DND-41 (cell line): ENCODE measurements around the gene TEAD1.

Experiments
- ATAC-seq: fragments of 200-7000 bp; cut with Tn5 transposase; 3 replicates; pipeline ENCODE4 v1.9.1; 2021; ENCODE audit warnings: low read depth; ENCODE audit not compliant: insufficient read depth
- DNase-seq: peaks from one replicate; pipeline ENCODE4 v3.0.0-alpha.2; 2020
- H2AFZ ChIP-seq: 2 replicates; pipeline ENCODE4 v1.6.0; 2012; ENCODE audit warnings: low read depth, low read length
- H3K27ac ChIP-seq: 2 replicates; pipeline ENCODE4 v1.5.1; 2012; ENCODE audit warnings: low read length, inconsistent platforms
- H3K27me3 ChIP-seq: fragments of 200-600 bp; sonication (generic); 2 replicates; pipeline ENCODE4 v1.6.0; 2012; ENCODE audit warnings: low read length, mild to moderate bottlenecking, inconsistent platforms; ENCODE audit not compliant: insufficient read depth, poor library complexity
- H3K36me3 ChIP-seq: 2 replicates; pipeline ENCODE4 v1.5.1; 2012; ENCODE audit warnings: low read length, inconsistent platforms; ENCODE audit not compliant: insufficient read depth
- H3K4me1 ChIP-seq: 2 replicates; pipeline ENCODE4 v1.5.1; 2012; ENCODE audit warnings: mild to moderate bottlenecking, low read length; ENCODE audit not compliant: insufficient read depth
- H3K4me2 ChIP-seq: 2 replicates; pipeline ENCODE4 v1.6.0; 2012; ENCODE audit warnings: mild to moderate bottlenecking, moderate library complexity, low read length, inconsistent platforms; ENCODE audit not compliant: insufficient read depth
- H3K4me3 ChIP-seq, 2 experiments: fragments of 200-600 bp in 1 of 2; shearing (Covaris generic) in 1 of 2; 2 replicates each; pipeline ENCODE4 v1.5.1; 2012 to 2016; ENCODE audit warnings: inconsistent platforms in 2 of 2, low read length in 2 of 2, mild to moderate bottlenecking in 2 of 2, low read depth in 1 of 2, moderate library complexity in 1 of 2
- H3K79me2 ChIP-seq: 2 replicates; pipeline ENCODE4 v1.6.0; 2012; ENCODE audit warnings: low read length, inconsistent platforms; ENCODE audit not compliant: insufficient read depth
- H3K9ac ChIP-seq: 2 replicates; pipeline ENCODE4 v1.6.0; 2012; ENCODE audit warnings: low read depth, mild to moderate bottlenecking, inconsistent platforms, low read length, moderate library complexity
- H3K9me3 ChIP-seq: 2 replicates; pipeline ENCODE4 v1.5.1; 2012; ENCODE audit warnings: low read length, moderate library complexity, mild to moderate bottlenecking, inconsistent platforms; ENCODE audit not compliant: insufficient read depth, severe bottlenecking
- H4K20me1 ChIP-seq: 2 replicates; pipeline ENCODE4 v1.6.0; 2012; ENCODE audit warnings: low read length; ENCODE audit not compliant: insufficient read depth
- CTCF ChIP-seq: IDR thresholded peaks from 2 replicates; pipeline ENCODE4 v1.5.1; 2012; ENCODE audit warnings: borderline replicate concordance, low read length, moderate library complexity, mild to moderate bottlenecking; ENCODE audit not compliant: poor library complexity, severe bottlenecking; ENCODE audit errors: extremely low read depth
- EZH2 ChIP-seq: IDR thresholded peaks from 3 replicates; pipeline ENCODE4 v1.6.1; 2012; ENCODE audit warnings: borderline replicate concordance, low read depth, mild to moderate bottlenecking, moderate library complexity, low read length, inconsistent platforms; ENCODE audit not compliant: severe bottlenecking

TEAD1 gene

GRCh38 chr11:12695221-12695794 lies 21.1 kb downstream of the TEAD1 start:
- H2AFZ ChIP-seq: no peak overlapping the region
- H3K9ac ChIP-seq: no peak overlapping the region
- no peak overlapping the region for H3K4me3 ChIP-seq
- peaks cover 60% of the 10 kb centered on the region for H3K27me3 ChIP-seq
- no peak for TF ChIP-seq EZH2
- no peak for TF ChIP-seq CTCF
- DNase-seq (no peak), ATAC-seq (no peak)
- no peaks in the 10 kb centered on the region for H3K9me3 ChIP-seq
- no peak overlapping the region for H3K27ac ChIP-seq
- no peaks in the 10 kb centered on the region for H3K79me2 ChIP-seq
- H3K36me3 ChIP-seq: no peaks in the 10 kb centered on the region
- H3K4me1 ChIP-seq: peaks cover 6% of the 10 kb centered on the region
- H3K4me2 ChIP-seq: no peak overlapping the region
- H4K20me1 ChIP-seq: no peaks in the 10 kb centered on the region

DNA sequence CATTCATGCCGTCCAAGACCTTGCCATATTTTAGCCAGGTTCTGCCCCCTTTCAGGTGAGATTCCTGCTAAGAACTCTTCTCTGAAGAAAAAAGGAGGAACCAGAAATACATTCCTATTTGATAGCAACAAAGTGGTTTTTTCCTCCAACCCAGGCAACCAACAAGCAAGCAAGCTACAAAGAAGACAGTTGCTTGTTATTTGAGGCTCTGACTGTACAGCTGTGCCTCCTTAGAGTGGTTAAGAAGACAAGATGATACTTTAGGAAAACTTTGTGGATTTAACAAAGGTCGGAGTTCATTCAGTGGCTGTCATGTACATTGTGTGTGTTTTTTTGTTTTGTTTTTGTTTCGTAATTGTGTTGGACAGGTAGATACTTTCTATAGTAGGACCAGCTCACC lies 21.7 kb downstream of the TEAD1 start:
- Histone ChIP-seq H4K20me1 (no peaks in the 10 kb centered on the region), H3K4me1 (peaks cover 6% of the 10 kb centered on the region), H3K36me3 (no peaks in the 10 kb centered on the region), H3K4me2 (no peak overlapping the region), H3K9me3 (no peaks in the 10 kb centered on the region), H3K27ac (no peak overlapping the region), H3K4me3 (no peak overlapping the region), H3K9ac (no peak overlapping the region), H3K27me3 (peaks cover 58% of the 10 kb centered on the region), H2AFZ (no peak overlapping the region), H3K79me2 (no peaks in the 10 kb centered on the region)
- TF ChIP-seq CTCF: no peak
- TF ChIP-seq EZH2: no peak
- DNase-seq (no peak), ATAC-seq (no peak)

DNA sequence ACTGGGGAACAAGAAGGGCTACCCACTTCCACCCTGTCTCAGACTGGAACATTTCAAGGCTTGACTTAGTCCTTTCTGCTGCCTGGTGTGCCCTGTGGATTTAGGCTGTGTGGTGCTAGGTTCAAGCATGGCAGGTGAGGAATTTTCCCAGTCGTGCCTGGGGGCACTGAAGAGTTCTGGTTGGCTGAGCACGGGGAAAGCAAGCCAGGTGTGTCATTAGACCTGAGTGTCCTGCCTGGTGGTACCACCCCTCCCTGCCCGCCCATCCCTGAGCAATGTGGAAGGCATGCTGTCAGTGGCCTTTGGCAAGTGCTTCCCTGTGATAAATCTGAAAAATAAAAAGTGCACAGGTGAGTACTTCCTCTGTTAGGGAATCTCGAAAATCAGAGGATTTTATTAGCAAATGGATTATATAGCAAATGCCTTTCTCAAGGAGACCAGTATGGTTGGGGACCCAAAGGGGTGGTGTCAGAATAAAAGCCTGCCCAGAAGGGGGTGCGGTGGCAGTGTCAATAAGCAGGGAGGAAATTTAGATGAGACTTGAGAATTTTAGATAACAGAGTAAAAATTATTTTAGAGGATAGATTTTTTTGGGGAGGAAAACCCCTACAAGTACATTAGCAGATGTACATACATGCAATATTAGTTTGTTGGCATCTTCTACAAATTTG lies 22.8 kb downstream of the TEAD1 start:
- DNase-seq (no peak), ATAC-seq (no peak)
- Histone ChIP-seq H4K20me1 (peaks cover 1% of the 10 kb centered on the region; the same call in 1 of the 2 replicates), H3K79me2 (no peaks in the 10 kb centered on the region), H3K4me3 (no peak overlapping the region), H2AFZ (no peak overlapping the region), H3K9ac (no peak overlapping the region), H3K36me3 (no peaks in the 10 kb centered on the region), H3K9me3 (no peaks in the 10 kb centered on the region), H3K27me3 (peaks cover 60% of the 10 kb centered on the region), H3K4me2 (no peak overlapping the region), H3K27ac (no peak overlapping the region), H3K4me1 (peaks cover 6% of the 10 kb centered on the region)
- no peak for TF ChIP-seq CTCF
- no peak for TF ChIP-seq EZH2
